ENCODE measurements around the gene ECSCR.

ECSCR gene

DNA sequence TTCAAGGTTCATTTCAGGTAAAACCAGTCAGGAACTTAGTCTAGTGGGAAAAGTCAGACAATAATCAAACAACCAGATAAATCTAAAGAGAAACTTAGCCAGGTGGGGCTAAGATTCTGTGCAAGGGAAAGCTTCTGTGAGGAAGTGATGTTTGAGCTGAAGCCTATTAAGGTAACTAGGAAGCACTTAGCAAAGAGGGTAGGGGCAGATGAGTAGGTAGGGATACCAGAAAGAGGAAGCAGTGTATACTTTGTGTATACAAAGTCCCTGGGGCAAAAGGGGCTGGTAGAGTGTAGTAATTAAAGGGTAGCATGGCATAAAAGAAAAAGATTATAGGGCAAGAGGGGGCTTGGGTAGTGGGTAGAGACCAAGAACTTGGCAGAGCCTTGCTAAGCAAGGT is 55.0 kb downstream of the ECSCR start:
- TF ChIP-seq CTCF (conservative IDR thresholded peaks at IDR 0.05; ENCODE audit: low read length) = no peak
- no peak overlapping the region for H3K4me3 ChIP-seq (ENCODE audit: low read length)
- no peak for DNase-seq (ENCODE audit: low read depth)

- H3K4me3 ChIP-seq (ENCODE audit: low read length) = no peak overlapping the region
- TF ChIP-seq CTCF (conservative IDR thresholded peaks at IDR 0.05; ENCODE audit: low read length) = no peak
- no peak for DNase-seq (ENCODE audit: low read depth)
Observed at GRCh38 chr5:139406963-139407362, 55.6 kb downstream of the ECSCR start.

DNA sequence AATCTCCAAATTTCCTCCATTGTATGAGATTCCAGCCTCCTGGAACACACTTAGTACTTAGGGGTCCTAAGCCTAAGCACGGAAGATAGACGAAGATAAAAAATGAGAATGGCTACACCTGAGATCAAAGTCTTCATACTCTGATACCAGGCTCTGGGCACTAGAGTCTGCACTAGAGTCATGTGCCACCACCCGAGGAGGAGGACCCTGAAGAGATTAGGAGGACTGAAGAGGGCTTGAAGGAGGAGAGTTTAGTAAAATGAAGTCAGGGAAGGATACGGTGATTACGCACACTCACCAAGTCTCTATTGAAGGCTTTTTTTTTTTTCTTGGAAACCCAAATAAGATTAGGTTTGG is 58.1 kb downstream of the ECSCR start:
- TF ChIP-seq CTCF (conservative IDR thresholded peaks at IDR 0.05; ENCODE audit: low read length) = no peak
- peak overlapping the region; percentile 47 for H3K4me3 ChIP-seq (ENCODE audit: low read length)
- no peak for DNase-seq (ENCODE audit: low read depth)

GRCh38 chr5:139403787-139404483 is 58.6 kb downstream of the ECSCR start, which contains the start of gene SPATA24:
TSS of gene SPATA24 (minus strand) at chr5:139404089. CDS start at chr5:139404060, 29 bp downstream.
- no peak for TF ChIP-seq CTCF (conservative IDR thresholded peaks at IDR 0.05; ENCODE audit: low read length)
- DNase-seq (ENCODE audit: low read depth) = peak; percentile 97
- H3K4me3 ChIP-seq (ENCODE audit: low read length) = peak within 1 kb of the TSS; percentile 79

- no peak for TF ChIP-seq CTCF (conservative IDR thresholded peaks at IDR 0.05; ENCODE audit: low read length)
Observed at GRCh38 chr5:139403418-139403786, 59.1 kb downstream of the ECSCR start.

DNA sequence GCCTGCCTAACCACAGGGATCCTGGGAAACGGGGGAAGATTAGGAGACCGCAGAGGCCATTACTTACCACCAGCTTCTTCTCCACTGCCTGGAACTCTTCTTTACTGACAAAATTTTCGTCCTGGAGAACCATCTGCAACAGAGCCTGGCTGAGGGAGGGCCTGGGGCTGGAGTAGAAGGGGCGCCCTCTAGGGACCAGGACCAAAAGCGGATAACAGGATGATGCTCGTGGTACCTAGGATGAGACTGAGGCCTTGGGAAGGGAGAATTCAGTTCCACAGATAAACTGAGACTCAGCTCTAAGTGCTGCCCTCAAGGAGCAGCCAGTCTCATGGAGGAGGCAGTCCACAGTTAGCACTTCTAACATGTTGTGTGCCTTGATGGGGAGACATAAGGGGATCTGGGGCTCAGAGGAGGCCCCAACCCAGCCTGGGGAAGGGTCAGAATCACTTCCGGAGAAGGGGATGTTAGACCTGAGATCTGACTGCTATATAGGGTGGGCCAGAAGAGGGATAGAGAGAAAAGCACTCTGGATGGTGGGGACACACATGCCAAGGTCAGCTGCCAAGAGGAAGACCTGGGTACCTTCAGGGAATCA is 59.9 kb downstream of the ECSCR start:
- no peak overlapping the region for H3K4me3 ChIP-seq (ENCODE audit: low read length)
- DNase-seq (ENCODE audit: low read depth) = no peak
- TF ChIP-seq CTCF (conservative IDR thresholded peaks at IDR 0.05; ENCODE audit: low read length) = peak; percentile 29; the same call in 1 of the 2 replicates

More at GRCh38 chr5:139403418-139403786, 59.1 kb downstream of the ECSCR start:
- H3K4me3 ChIP-seq (ENCODE audit: low read length) = peak overlapping the region; percentile 79
- DNase-seq (ENCODE audit: low read depth) = no peak

DNA sequence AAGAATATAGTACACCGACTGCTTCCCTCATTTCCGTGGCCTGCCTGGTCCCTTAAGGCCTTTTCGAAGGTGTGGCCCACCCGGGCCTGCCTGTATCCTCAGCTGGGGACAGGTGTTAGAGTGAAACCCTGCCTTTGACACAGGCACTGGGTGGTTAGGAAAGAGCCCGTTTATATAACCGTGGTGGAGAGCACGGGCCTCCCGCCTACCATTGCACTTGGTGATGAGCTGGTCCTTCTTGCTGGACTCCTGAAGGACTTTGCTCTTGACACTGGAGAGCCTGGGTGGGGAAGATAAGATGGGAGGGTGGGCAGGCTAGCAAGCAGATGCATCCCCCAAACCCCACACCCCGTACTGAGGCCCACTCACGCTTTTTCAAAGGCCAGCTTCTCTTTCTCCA is 61.0 kb downstream of the ECSCR start:
- DNase-seq (ENCODE audit: low read depth) = no peak
- TF ChIP-seq CTCF (conservative IDR thresholded peaks at IDR 0.05; ENCODE audit: low read length) = no peak
- H3K4me3 ChIP-seq (ENCODE audit: low read length) = no peak overlapping the region
